IPS DF 6.9 (cell line): ENCODE data around the gene PTPRN2.
"Not testable (repeated sequence)": the region's sequence is repeated elsewhere in the genome, so short reads cannot be mapped to it uniquely, and the experiment has no call there.

Experiments
- DNase-seq: peaks from one replicate; pipeline ENCODE4 v3.0.0-alpha.2; 2013; ENCODE audit warnings: low read depth, low spot score
- H3K27ac ChIP-seq: one replicate; pipeline ENCODE4 v1.5.1; 2013; ENCODE audit warnings: low read length, control low read depth
- H3K27me3 ChIP-seq: 2 replicates; pipeline ENCODE4 v1.6.1; 2013; ENCODE audit warnings: mild to moderate bottlenecking, low read length; ENCODE audit not compliant: control insufficient read depth, insufficient read depth
- H3K36me3 ChIP-seq: 2 replicates; pipeline ENCODE4 v1.6.1; 2013; ENCODE audit warnings: low read length; ENCODE audit not compliant: control insufficient read depth, insufficient read depth
- H3K4me1 ChIP-seq: 2 replicates; pipeline ENCODE4 v1.6.1; 2013; ENCODE audit warnings: low read length; ENCODE audit not compliant: control insufficient read depth, insufficient read depth
- H3K4me3 ChIP-seq: 2 replicates; pipeline ENCODE4 v1.5.1; 2013; ENCODE audit warnings: mild to moderate bottlenecking, low read length
- H3K9me3 ChIP-seq: 2 replicates; pipeline ENCODE4 v1.6.1; 2013; ENCODE audit warnings: low read length, inconsistent platforms; ENCODE audit not compliant: control insufficient read depth, insufficient read depth
- WGBS: extraction: QIAGEN DNeasy Blood & Tissue Kit; methylation state at CpG from one replicate; pipeline ENCODE4 v1.1.7; 2013; ENCODE audit warnings: mixed read lengths, missing lambda C conversion rate; ENCODE audit not compliant: insufficient read length, insufficient coverage; 5-methylcytosine and 5-hydroxymethylcytosine counted together

Gene PTPRN2

GRCh38 chr7:157494506-157495176 is 1093.0 kb downstream of the PTPRN2 start:
- Histone ChIP-seq H3K36me3 (no peaks in the 10 kb centered on the region), H3K27me3 (no peaks in the 10 kb centered on the region), H3K27ac (no peak overlapping the region), H3K4me1 (no peaks in the 10 kb centered on the region), H3K4me3 (no peak overlapping the region), H3K9me3 (peaks cover 43% of the 10 kb centered on the region)
- no peak for DNase-seq
- no CpG with 5 or more reads among the region's 12 CpGs for WGBS

GRCh38 chr7:157493776-157494175 is 1093.8 kb downstream of the PTPRN2 start:
- DNase-seq = no peak
- H3K9me3 ChIP-seq = peaks cover 38% of the 10 kb centered on the region
- H3K27me3 ChIP-seq = no peaks in the 10 kb centered on the region
- H3K36me3 ChIP-seq = no peaks in the 10 kb centered on the region
- no peak overlapping the region for H3K4me3 ChIP-seq
- H3K4me1 ChIP-seq = no peaks in the 10 kb centered on the region
- no CpG with 5 or more reads among the region's 4 CpGs for WGBS
- no peak overlapping the region for H3K27ac ChIP-seq

- Histone ChIP-seq H3K9me3 (peaks cover 34% of the 10 kb centered on the region), H3K36me3 (no peaks in the 10 kb centered on the region), H3K27ac (no peak overlapping the region), H3K4me1 (no peaks in the 10 kb centered on the region), H3K27me3 (no peaks in the 10 kb centered on the region), H3K4me3 (no peak overlapping the region)
- DNase-seq = no peak
- WGBS = no CpG with 5 or more reads among the region's 5 CpGs
These were observed 1094.6 kb downstream of the PTPRN2 start for GRCh38 chr7:157493017-157493416.

GRCh38 chr7:157490465-157490912 is 1097.1 kb downstream of the PTPRN2 start:
- H3K9me3 ChIP-seq = peaks cover 24% of the 10 kb centered on the region
- no peak overlapping the region for H3K27ac ChIP-seq
- no peak for DNase-seq
- no peaks in the 10 kb centered on the region for H3K4me1 ChIP-seq
- H3K36me3 ChIP-seq = no peaks in the 10 kb centered on the region
- no CpG with 5 or more reads among the region's 8 CpGs for WGBS
- no peak overlapping the region for H3K4me3 ChIP-seq
- no peaks in the 10 kb centered on the region for H3K27me3 ChIP-seq

GRCh38 chr7:157489870-157490269 is 1097.8 kb downstream of the PTPRN2 start:
- H3K27ac ChIP-seq, H3K4me3 ChIP-seq, H3K4me1 ChIP-seq, DNase-seq, H3K27me3 ChIP-seq, H3K36me3 ChIP-seq: not testable (repeated sequence)
- WGBS = no CpG with 5 or more reads among the region's 3 CpGs
- H3K9me3 ChIP-seq = peaks cover 22% of the 10 kb centered on the region
